Forelimb muscle (tissue), 1 donor: ENCODE data around the gene SNX5. TPM values are rescaled to one million over a fixed set of nuclear protein-coding genes. Genes with fewer than 3 reads are reported as not detected.
A peak's percentile ranks its signal among the peaks of the same experiment; 100 is the strongest.

Source experiments
- DNase-seq: peaks from one replicate; pipeline ENCODE4 v3.0.0-alpha.2; 2013; ENCODE audit warnings: low read depth
- polyA plus RNA-seq: library from polyadenylated mRNA; unstranded; fragments of 120-200 nt; gene quantifications from one replicate; pipeline ENCODE4 v1.2.1, GENCODE V29; 2013; ENCODE audit not compliant: insufficient read length

Gene SNX5
- polyA plus RNA-seq, 1 donor, result 98.6 TPM

DNA sequence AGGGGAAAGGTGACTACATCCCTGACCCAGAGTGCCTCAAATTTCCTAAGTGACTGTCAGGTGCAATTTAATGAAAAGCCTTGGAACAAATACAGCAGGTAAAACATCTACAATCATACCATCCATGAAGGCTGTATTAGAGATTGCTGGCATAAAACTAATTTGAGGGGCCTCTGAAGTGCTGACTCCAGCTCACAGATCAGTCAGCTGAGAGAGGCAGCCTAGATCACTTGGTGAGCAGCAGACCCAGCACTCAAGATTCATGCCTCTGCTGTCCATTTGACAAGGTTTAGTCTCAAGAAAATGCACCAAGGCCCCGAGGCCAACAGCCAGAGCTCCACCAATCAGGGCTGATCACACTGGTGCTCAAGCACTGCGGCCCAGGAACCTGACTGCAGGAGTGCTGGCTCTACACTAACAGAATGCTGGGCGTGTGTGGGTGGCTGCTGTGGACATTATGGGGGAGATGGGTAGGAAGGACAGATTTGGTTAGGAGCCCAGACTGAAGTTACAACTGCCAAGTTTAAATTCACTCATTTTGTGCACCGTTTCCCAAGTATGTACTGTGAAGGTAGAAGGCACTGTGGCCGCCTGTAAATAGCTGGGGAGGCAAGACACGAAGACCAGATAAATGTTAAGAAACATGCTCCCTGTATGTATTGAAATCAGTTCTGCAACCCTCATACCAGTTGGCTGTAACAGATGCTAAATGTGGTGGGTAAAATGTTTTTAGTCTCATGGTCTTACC lies 28.2 kb downstream of the SNX5 start:
- no peak for DNase-seq

DNA sequence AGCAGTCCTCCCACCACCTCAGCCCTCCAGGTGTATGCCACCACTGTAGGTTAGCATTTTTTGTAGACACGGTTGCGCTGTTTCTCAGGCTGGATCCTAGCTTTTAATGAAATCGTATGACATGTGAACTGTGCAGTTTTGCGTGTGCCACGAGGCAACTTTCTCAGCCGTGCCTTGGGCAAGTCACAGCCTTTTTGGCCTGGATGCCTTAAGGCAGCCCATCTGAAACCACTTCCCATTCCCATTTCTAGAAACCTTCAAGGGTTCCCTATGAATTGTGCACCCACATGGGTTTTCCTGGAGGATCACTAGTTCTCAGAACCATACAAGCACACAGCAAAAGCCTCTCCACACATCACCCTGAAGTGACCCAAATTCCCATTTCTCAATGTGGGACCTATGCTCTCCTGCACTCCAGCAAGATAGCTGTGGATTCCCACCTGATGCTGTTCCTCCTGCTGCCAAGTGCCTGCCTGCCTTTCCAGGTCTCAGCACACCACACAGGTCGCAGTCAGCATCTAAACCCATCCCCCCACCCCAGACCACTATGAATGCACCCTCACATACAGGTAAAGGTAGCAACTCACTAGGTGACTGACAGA lies 28.9 kb downstream of the SNX5 start:
- no peak for DNase-seq

DNA sequence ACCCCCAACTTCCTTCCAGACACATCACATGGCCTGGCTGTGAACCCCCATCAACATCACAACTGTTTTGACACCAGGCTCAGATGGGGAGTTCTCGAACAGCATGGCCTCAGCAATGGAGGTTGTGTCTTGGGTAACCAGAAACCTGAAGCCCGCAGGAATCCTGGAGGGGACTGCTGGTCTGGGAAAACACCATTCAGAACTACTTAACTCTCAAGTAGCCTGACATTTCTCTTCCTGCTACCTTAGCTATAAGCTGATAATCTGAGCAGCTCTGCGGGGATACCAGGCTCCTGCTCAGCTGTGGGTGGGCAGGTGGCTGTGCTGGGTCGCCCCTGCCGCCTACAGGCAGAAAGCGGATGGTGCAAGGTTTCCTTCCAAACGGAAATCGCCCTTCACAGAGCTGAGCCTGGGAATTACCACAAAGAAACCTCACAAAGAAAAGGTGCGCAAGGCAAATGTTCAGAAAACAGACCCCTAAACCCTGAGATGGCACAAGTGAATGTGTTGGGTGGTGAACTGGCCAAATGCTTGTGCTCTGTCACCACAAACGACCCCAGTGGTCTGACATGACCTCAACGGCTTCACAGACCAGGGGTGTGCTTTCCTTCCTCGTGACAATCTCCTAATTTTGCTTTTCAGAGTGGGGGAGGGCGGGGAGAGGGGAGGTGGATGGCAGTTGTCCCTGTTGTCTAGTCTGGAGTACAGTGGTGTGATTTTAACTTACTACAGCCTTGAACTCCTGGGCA lies 29.5 kb downstream of the SNX5 start:
- no peak for DNase-seq

DNA sequence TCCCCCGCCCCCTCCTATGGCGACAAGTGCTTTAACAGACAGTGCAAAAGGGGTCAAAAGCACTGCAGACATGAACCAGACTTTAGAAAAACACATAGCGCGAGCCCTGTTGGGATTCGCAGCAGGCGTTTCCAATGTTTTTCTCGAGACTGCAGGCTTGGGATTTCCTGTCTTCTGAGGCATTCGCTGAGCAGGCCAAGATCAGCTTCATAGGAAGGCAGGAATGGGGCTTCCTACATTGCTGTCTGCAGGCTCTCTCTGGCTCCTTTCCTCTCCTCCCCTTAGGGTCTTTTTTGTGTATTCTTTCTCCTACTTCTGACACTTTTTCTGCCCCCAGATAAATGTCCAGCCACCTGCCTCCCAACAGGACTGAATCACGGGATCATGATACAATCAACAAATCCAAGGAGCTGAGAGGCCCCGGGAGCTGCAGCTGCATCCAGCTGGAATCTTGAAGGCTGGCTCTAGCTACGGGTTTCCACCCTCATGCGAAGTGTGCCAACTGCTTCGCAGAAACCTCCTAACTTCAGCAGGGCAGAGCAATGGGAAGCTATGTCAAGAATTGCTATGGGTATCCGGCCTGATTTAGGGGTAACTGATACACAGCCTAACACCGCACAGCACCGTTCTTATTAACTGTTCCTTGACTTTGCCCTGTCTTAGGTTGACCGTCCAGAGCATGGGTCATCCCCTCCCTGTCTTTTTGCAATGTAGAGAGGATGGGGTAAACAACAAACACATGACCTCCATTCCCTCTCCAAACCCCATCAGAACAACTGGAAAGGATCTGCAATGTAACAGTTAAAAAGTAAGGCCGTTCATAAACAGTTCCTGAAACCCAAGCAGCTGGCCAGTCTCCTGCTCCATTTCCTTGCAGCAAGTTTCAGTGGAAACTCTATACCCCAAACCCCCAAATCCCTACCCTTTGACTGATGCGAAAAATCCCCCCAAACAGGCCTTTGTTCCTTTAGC lies 31.5 kb downstream of the SNX5 start:
- DNase-seq, result peak; percentile 74

DNA sequence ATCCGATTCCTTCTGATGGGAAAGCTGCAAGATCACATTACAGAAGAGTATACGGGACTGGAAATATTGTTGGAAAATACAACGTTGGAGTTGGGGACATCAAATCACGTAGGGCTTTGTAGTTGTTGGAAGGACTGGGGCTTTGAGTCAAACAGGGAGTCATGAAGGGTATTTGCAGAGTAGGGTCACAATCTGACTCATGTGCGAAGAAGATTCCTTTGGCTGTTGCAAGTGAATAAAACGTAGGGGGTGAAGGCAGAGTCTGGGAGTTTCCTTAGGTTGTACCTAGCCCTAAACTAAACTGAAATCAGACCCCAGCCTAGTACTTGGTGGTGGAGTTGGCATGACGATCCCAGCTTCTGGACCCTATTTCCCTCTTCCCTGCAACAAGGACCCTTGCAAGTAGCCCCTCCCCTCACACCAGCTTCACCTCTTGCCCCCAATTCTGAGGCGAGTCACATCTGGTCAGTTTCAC lies 32.3 kb downstream of the SNX5 start:
- no peak for DNase-seq

DNA sequence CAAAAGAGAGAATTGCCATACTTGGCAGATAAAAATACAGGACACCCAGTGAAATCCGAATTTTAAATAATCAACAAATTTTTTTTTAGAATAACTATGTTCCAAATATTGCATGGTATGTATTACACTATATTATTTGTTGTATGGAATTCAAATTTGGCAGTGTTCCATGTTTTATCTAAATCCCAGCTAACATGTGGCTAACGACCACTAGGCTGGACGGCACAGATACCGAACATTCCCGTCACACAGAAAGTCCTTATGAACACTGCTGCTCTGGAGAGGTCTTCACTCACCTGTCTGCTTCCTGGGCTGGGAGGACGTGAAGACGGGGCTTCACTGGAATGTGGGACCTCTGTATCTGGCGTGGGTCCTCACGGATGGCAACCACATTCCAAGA lies 32.8 kb downstream of the SNX5 start:
- DNase-seq, result no peak

DNA sequence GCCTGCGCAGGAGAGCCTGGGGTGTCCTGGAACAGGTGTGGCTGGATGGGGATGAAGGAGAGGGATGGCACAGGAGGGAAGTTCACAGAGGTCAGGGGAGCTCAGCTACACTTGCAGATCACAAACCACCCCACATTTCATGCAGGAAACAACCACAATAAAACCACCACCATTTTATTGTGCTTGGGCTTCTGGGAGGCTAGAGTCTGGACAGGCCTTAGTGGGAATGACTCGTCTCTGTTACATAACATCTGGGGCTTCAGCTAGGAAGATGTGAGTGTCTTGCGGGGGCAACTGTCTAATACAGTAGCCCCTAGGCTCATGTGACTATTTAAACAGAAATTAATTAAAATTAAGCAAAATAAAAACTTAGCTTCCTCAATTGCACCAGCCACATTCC lies 33.4 kb downstream of the SNX5 start:
- DNase-seq, result no peak

DNA sequence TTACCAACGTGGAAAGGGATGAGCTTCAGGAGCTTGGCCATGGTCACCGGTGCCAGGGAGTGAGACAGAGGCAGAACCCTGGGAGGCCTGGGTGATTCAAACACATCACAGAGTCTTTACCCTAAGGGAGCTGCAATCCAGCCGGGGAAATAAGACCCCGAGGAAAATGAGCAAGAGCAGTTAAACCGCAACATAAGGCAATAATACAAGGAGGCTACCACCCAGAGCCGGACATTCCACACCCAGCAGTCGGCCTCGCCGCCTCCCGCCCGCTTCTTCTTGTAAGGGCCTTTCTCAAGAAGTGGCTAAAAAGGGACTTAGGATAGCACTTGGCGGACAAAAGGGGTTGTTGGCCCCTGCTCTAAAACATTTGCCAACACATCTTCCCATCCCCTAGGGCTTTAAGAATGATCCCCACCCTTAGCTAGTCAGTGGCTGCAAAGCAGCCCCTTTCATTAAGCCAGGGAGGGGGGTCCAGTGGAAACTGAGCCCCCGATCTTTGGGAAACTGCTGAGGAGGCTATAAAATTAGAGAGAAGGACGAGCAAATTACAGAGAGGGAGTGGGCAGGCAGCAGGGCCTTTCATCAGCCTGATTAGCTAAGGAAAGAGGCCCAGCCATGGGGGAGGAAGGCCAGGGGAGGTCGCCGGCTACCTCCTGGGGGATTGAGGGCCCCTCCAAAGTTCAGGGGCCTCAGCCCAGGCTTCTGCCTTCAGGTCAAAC lies 34.3 kb downstream of the SNX5 start:
- no peak for DNase-seq

DNA sequence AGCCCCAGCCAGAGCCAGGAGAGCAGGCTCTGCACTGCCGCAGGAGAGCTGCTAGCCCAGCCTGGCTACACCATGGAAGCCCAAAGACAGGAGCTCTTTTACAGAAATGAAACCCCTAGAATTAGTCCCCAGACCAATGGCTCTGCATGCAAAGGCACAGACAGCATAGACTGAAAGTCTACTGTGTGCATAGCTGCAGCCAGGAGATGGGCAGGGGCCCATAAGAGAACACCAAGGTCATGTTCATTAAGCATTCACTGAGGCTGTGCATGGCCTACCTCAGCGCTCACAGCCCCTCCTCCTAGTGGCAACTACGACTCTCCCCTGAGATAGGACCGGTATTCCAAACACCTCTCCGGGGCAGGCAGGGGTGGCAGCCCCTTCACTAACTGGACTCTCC lies 34.9 kb downstream of the SNX5 start:
- DNase-seq, result no peak

DNA sequence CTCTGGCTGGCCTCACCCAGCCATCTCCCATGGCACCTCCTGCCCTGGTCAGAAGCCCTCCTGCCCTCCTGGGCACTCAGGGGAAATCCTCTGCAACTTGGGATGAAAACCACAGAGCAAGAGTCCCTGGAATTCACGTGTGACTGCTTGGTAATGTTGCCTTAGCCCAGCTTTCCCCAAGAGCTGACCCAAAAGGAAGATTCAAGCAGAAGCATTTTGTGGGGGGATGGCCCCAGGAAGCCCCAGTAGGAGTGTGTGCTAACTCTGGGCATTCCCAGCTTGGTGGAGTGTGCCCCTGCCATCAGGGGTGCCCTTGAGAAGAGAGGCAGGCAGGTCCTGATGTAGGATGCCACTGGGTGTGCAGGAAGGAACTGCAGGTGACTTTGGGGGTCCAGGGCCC lies 35.5 kb downstream of the SNX5 start:
- no peak for DNase-seq

DNA sequence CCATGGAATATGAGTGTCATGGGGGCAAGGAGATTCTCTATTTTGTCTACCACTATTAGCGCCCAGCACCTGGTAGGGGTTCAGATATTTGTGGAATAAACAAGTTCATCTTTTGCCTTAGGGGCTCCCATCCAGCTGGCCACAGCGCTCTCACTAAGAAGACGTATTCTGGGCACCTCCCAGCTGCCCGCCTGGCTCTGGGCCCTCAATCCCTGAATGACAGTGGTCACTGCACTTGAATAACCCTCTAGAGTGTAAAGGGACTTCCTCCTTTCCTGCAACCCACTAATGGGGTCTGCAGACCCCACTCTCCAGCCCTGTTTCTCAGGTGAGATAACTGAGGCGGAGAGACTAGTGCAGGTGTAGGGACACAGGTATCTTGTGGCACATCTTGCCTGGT lies 36.2 kb downstream of the SNX5 start:
- DNase-seq, result no peak

DNA sequence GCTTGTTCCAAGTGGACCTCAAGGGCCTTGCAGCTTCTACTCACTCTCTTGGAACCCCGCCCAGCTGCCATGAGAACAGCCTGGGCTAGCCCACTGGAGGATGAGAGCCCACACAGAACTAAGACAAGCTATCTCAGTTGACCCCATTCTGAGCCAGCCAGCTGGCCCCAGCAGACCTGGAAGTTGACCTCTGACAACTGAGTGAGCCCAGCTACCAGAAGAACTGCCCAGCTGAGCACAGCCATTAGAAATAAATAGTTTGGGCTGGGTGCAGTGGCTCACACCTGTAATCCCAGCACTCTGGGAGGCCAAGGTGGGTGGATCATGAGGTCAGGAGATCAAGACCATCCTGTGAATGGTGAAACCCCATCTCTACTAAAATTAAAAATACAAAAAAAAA lies 37.1 kb downstream of the SNX5 start:
- no peak for DNase-seq

DNA sequence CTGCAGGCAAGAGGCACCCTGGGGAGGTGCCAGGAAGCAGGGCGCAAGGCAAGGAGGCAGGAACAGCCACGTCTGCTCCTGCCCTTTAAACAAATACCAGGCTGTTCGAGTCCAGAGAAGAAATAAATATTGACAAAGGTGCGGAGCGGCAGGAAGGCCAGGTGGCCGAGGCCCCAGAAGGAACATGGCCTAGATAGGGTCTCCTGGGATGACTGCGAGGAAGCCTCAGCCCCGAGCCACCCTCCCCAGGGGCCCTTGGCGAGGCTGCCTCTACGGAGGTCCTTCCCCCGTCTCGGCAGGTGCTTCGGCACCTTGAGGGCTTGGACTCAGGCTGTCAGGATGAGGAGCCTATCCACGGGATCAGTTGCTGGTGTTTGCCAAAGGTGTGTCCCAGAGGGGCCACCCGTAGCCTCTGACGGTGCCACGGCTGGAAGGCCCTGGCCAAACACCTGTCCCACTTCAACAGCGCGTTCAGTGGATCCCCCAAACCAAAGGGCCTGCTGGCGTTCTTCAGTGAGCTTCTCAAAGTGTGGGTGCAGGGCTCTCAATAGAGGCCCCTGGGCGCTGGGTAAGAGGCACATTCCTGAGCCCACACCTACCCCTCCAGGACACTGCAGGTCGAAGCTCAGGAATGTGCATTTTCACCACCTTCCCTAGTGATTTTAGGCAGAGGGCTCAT lies 39.8 kb downstream of the SNX5 start:
- no peak for DNase-seq

DNA sequence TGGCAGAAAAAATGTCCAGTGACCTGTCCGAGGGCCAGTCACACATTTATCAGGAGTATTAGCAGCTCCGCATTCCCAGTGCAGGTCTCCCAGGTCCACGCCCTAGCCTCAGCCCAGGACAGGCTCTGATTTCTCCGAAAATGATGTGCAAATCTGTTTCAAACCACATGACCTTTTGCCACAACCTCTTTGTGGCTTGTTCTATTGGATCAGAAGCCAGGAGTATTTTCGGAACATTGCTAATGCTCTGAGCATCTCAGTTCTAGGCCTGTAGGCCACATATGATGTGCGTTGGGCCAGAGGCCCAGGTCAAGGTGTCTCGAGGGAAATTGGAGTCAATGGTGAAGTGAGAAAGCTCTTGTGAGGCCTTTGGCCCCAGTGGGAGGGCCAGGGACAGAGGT lies 40.4 kb downstream of the SNX5 start:
- no peak for DNase-seq

DNA sequence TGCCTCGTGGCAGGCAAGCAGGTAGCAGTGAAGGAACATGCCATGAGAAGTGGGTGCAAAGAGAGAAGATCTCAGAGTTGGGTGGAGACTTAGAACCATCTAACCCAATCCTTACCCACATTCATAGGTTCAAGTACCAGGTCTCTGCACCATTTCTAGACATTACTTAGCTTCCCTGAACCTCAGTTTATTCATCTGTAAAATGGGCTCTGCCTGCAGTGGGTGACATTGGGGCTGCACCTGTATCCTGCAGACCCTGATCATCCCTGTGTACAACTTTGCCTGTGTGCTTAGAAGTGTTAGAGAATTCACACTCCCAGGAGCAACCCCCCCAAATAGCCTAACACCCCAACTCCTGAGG lies 42.7 kb downstream of the SNX5 start:
- DNase-seq, result no peak

DNA sequence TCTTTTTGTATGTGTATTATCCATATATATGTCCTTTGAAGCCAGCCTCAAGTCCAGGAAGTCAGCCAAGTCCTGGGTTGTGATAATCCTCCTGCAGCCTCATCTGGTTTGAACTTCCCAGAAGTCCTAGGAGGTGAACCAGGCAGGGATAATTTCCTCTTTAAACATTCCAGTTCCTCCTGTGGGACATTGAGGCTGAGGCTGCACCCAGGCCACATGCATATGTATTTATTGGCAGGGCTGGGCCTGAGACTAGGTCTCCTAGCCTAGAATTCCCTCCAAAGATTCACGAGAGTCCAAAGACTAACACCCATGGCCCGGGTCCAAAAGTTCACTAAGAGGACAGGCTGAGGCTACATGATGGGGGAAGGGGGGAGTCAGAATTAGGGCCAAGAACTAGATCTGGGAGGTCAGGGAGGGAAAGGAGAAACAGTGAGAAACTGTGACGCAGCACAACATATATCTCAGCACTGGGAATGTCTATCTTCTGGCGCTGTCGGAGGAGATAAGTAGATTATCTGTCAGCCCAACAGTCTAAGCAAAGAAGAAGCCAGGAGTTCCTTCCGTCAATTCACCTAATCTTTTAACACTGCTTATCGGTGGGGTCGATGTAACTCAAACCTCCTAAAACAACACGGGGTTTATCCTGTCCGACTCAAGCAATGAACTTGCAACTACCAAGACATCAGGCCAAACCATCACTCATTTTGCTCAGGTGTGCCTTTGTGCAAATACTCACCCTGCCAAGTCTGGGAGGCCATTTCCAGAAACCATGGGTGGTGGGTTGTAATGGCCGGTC lies 43.3 kb downstream of the SNX5 start:
- DNase-seq, result peak; percentile 65

DNA sequence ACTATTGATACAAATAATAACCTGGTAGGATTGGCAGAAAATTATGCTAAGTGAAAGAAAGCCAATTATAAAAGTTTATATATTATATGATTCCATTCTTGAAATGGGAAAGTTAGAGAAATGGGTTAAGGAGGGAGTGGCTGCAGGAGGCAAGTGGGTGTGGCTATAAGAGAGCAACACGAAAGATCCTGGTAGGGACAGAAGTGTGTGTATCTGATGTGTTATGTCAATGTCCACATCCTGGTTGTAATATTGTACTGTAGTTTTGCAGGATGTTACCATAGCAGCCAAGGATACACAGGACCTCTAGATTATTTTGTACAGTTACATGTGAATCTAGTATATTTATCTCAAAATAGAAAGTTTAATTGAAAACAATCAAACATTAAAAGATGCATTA lies 46.8 kb downstream of the SNX5 start:
- DNase-seq, result no peak

DNA sequence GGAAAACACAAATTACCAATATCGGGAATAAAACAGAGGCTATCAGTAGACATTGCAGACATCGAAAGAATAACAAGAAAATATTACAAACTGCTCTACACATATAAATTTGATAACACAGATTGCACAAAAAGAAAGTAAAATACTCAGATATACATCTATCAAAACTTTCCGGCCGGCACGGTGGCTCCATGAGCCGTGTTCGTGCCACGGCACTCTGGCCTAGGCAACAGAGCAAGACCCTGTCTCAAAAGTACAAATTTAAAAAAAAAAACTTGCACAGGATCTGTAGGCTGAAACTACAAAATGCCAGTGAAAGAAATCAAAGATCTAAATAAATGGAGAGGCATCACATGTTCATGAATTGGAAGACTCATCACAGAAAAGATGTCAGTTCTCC lies 49.4 kb downstream of the SNX5 start:
- DNase-seq, result no peak

DNA sequence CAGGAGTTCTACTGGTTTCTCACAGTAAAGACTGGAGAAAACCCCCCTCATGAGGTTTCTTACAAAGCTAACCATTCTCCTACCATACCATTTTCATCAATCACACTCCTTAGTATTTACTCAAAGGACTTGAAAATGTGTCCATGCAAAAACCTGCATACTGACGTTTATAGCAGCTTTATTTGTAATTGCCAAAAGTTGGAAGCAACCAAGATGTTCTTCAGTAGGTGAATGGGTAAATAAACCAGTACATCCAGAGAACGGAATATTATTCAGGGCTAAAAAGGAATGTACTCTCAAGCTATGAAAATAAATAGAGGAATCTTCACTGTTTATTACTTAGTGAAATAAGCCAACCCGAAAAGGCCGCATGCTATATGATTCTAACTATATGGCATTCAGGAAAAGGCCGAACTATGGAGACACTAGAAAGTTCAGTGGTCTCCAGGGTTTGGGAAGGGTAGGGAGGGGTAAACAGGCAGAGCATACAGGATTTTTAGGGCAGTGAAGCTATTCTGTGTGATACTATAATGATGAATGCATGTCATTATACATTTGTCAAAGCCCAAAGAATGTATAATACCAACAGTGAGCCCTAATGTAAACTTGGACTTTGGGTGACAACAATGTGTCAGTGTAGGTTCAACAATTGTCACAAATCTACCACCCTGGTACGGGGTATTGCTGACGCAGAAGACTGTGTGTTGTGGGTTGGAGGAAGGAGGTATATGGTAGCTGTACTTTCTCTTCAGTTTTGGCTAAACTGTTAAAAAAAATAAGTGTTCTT lies 50.6 kb downstream of the SNX5 start:
- DNase-seq, result no peak
